CD4-positive, alpha-beta T cell treated with Interleukin-17A for 4 hours (primary cell): ENCODE measurements around the gene MC4R.

Experiments
- DNase-seq: peaks from one replicate; pipeline ENCODE4 v3.0.0-alpha.2; 2020; ENCODE audit warnings: mixed read lengths

MC4R gene

GRCh38 chr18:60322591-60322990 is 50.0 kb downstream of the MC4R start:
- DNase-seq, result no peak
